ENCODE data around the gene MYCBPAP. TPM values are rescaled to one million over a fixed set of nuclear protein-coding genes. Genes with fewer than 3 reads are reported as not detected.

The MYCBPAP gene
- total and polyA plus RNA-seq, 4 donors = 1.1 to 5.0 (median 2.9) TPM

DNA sequence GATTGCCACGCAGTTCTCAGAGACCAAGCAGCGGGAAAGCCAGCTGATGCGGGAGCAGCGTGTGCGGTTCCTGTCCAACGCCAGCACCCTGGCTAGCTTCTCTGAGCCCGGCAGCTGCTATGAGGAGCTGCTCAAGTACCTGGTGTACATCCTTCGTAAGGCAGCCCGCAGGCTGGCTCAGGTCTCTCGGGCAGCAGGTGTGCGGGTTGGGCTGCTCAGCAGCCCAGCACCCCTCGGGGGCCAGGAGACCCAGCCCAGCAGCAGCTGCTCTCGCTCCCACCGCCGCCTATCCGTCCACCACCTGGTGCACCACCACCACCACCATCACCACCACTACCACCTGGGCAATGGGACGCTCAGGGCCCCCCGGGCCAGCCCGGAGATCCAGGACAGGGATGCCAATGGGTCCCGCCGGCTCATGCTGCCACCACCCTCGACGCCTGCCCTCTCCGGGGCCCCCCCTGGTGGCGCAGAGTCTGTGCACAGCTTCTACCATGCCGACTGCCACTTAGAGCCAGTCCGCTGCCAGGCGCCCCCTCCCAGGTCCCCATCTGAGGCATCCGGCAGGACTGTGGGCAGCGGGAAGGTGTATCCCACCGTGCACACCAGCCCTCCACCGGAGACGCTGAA lies 67.5 kb downstream of the MYCBPAP start:
- no peak for DNase-seq (ENCODE audit: low read depth in 4 of 6, low spot score in 6 of 6)
- H3K4me3 ChIP-seq (ENCODE audit: low read depth, low read length) = no peak overlapping the region
- no peak overlapping the region for H3K27ac ChIP-seq (ENCODE audit: low read depth, low read length)
- H3K27me3 ChIP-seq (ENCODE audit: control insufficient read depth, insufficient read depth, low read length) = no peaks in the 10 kb centered on the region
- H3K36me3 ChIP-seq (ENCODE audit: control insufficient read depth, insufficient read depth, low read length) = peaks cover 73% of the 10 kb centered on the region
- H3K9me3 ChIP-seq (ENCODE audit: control insufficient read depth, insufficient read depth, low read length) = no peaks in the 10 kb centered on the region
- H3K4me1 ChIP-seq (ENCODE audit: control insufficient read depth, insufficient read depth, low read length) = peaks cover 7% of the 10 kb centered on the region
- WGBS (ENCODE audit: insufficient coverage) = 79% methylated on average over 29 of the region's 33 CpGs

DNA sequence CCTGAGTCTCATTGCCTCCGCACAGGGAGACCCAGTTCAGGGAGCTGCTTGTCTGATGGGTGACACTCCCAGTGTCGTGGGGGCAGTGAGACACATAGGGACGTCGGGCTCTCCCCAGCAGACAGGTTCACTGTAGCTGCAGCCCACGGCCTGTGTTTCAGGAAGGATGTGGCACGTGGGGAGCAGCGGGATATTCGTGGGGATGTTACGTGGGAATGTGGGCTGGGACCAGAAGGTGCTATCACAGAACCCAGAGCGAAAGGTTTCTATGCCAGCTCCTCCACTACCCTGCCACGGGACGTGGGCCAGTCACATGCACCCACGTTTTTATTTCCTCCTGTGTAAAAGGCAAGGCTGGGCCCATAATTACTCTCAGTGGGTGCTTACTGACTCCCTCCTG lies 68.6 kb downstream of the MYCBPAP start:
- H3K27me3 ChIP-seq (ENCODE audit: control insufficient read depth, insufficient read depth, low read length) = no peaks in the 10 kb centered on the region
- H3K9me3 ChIP-seq (ENCODE audit: control insufficient read depth, insufficient read depth, low read length) = no peaks in the 10 kb centered on the region
- 82% methylated on average over 13 of the region's 13 CpGs for WGBS (ENCODE audit: insufficient coverage)
- peaks cover 4% of the 10 kb centered on the region for H3K4me1 ChIP-seq (ENCODE audit: control insufficient read depth, insufficient read depth, low read length)
- DNase-seq (ENCODE audit: low read depth in 4 of 6, low spot score in 6 of 6) = no peak
- peaks cover 78% of the 10 kb centered on the region for H3K36me3 ChIP-seq (ENCODE audit: control insufficient read depth, insufficient read depth, low read length)
- no peak overlapping the region for H3K27ac ChIP-seq (ENCODE audit: low read depth, low read length)
- no peak overlapping the region for H3K4me3 ChIP-seq (ENCODE audit: low read depth, low read length)

DNA sequence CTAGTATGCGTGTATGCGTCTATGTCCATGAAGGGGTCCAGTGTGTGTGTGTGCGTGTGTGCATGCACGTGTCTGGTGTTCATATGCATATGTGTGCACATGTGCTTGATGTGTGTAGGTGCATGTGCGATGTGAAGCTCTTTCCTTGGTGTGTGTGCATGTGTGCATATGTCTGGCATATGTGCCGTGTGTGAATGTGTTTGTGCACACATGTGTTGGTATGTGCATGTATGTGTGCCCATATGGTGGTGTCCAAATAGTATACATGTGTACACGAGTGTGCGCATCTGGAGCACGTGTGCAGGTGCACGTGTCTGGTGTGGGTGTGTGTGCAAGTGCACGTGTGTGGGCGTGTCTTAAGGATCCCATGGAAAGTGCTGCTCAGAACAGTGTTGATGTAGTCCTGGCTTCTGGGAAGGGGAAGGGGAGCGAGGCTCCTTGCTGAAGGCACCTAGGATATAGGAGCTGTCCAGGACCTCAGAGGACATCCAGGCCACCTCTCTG lies 69.3 kb downstream of the MYCBPAP start:
- 92% methylated on average over 13 of the region's 13 CpGs for WGBS (ENCODE audit: insufficient coverage)
- Histone ChIP-seq H3K4me1 (ENCODE audit: control insufficient read depth, insufficient read depth, low read length) (peaks cover 7% of the 10 kb centered on the region), H3K27ac (ENCODE audit: low read depth, low read length) (no peak overlapping the region), H3K9me3 (ENCODE audit: control insufficient read depth, insufficient read depth, low read length) (no peaks in the 10 kb centered on the region), H3K27me3 (ENCODE audit: control insufficient read depth, insufficient read depth, low read length) (no peaks in the 10 kb centered on the region), H3K36me3 (ENCODE audit: control insufficient read depth, insufficient read depth, low read length) (peaks cover 78% of the 10 kb centered on the region), H3K4me3 (ENCODE audit: low read depth, low read length) (no peak overlapping the region)
- no peak for DNase-seq (ENCODE audit: low read depth in 4 of 6, low spot score in 6 of 6)

DNA sequence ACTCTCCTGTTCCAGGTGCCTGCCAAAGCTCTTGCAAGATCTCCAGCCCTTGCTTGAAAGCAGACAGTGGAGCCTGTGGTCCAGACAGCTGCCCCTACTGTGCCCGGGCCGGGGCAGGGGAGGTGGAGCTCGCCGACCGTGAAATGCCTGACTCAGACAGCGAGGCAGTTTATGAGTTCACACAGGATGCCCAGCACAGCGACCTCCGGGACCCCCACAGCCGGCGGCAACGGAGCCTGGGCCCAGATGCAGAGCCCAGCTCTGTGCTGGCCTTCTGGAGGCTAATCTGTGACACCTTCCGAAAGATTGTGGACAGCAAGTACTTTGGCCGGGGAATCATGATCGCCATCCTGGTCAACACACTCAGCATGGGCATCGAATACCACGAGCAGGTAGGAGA lies 69.9 kb downstream of the MYCBPAP start:
- no peak overlapping the region for H3K27ac ChIP-seq (ENCODE audit: low read depth, low read length)
- peaks cover 78% of the 10 kb centered on the region for H3K36me3 ChIP-seq (ENCODE audit: control insufficient read depth, insufficient read depth, low read length)
- H3K4me1 ChIP-seq (ENCODE audit: control insufficient read depth, insufficient read depth, low read length) = peaks cover 7% of the 10 kb centered on the region
- DNase-seq (ENCODE audit: low read depth in 4 of 6, low spot score in 6 of 6) = no peak
- WGBS (ENCODE audit: insufficient coverage) = 79% methylated on average over 16 of the region's 16 CpGs
- H3K27me3 ChIP-seq (ENCODE audit: control insufficient read depth, insufficient read depth, low read length) = no peaks in the 10 kb centered on the region
- no peak overlapping the region for H3K4me3 ChIP-seq (ENCODE audit: low read depth, low read length)
- no peaks in the 10 kb centered on the region for H3K9me3 ChIP-seq (ENCODE audit: control insufficient read depth, insufficient read depth, low read length)

DNA sequence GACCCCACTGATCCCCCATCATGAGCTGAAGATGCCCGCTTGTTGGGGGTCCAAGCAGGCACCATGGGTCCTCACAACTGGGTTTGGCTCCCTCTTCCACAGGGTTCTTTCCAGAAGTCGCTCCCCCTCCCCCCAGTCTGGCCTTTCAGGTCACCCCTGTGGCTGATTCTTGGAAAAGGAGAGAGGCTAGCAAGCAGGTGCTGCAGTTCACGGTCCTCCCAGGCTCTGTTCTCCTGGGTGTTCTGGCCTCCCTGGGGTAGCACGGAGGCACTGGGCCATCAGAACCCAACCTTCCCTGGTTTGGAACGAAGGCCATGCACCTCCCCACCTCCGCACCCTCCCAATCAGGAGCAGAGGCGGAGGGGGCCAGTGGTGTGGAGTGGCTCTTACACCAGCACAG lies 71.2 kb downstream of the MYCBPAP start:
- Histone ChIP-seq H3K4me3 (ENCODE audit: low read depth, low read length) (no peak overlapping the region), H3K27ac (ENCODE audit: low read depth, low read length) (no peak overlapping the region), H3K4me1 (ENCODE audit: control insufficient read depth, insufficient read depth, low read length) (peaks cover 11% of the 10 kb centered on the region), H3K27me3 (ENCODE audit: control insufficient read depth, insufficient read depth, low read length) (no peaks in the 10 kb centered on the region), H3K9me3 (ENCODE audit: control insufficient read depth, insufficient read depth, low read length) (no peaks in the 10 kb centered on the region), H3K36me3 (ENCODE audit: control insufficient read depth, insufficient read depth, low read length) (peaks cover 78% of the 10 kb centered on the region)
- no peak for DNase-seq (ENCODE audit: low read depth in 4 of 6, low spot score in 6 of 6)
- WGBS (ENCODE audit: insufficient coverage) = 62% methylated on average over 3 of the region's 7 CpGs

DNA sequence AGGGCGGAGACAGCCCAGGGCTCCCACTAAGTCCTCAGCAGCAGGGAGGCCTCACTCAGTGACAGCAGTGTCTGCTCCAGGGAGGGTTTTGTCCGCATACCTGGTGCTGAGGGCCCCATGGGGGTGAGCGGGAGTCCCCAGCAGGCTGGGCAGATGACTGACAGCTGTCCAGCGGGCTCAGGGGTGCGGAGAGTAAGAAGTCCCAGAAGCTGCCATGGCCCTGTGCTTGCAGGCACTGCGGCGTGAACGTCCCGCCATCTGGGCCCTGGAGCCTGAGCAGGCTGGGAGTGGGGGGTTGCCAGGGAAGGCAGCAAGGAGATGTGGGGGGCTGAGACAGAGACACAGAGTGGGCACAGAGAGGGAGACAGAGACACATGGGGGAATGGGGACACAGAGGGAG lies 72.4 kb downstream of the MYCBPAP start:
- Histone ChIP-seq H3K27ac (ENCODE audit: low read depth, low read length) (no peak overlapping the region), H3K4me1 (ENCODE audit: control insufficient read depth, insufficient read depth, low read length) (peaks cover 20% of the 10 kb centered on the region), H3K27me3 (ENCODE audit: control insufficient read depth, insufficient read depth, low read length) (no peaks in the 10 kb centered on the region), H3K4me3 (ENCODE audit: low read depth, low read length) (no peak overlapping the region), H3K36me3 (ENCODE audit: control insufficient read depth, insufficient read depth, low read length) (peaks cover 80% of the 10 kb centered on the region), H3K9me3 (ENCODE audit: control insufficient read depth, insufficient read depth, low read length) (no peaks in the 10 kb centered on the region)
- DNase-seq (ENCODE audit: low read depth in 4 of 6, low spot score in 6 of 6) = peak in 1 of 6 donors; percentile 34
- WGBS (ENCODE audit: insufficient coverage) = 93% methylated on average over 8 of the region's 9 CpGs

Other genes starting within 250 kb of the MYCBPAP start
- gene TMEM92, start 234.0 kb upstream of the MYCBPAP start, total RNA-seq = 1 to 10 TPM; 1.2 to 3.3 TPM
- gene TMEM92, start 234.0 kb upstream of the MYCBPAP start, polyA plus RNA-seq (ENCODE audit: insufficient read length in 2 of 2) = 1 to 10 TPM in 1 of 2 donors, under 1 TPM in 1; 0.49 to 3.0 TPM
- gene XYLT2, start 162.3 kb upstream of the MYCBPAP start, total RNA-seq = 10 to 100 TPM; 15.8 to 35.9 TPM
- gene XYLT2, start 162.3 kb upstream of the MYCBPAP start, polyA plus RNA-seq (ENCODE audit: insufficient read length in 2 of 2) = 10 to 100 TPM; 15.3 to 26.3 TPM
- gene MRPL27, start 135.3 kb upstream of the MYCBPAP start, total RNA-seq = 10 to 100 TPM; 45.3 to 98.7 TPM
- 10 to 100 TPM; 70.1 to 76.7 TPM for gene MRPL27, start 135.3 kb upstream of the MYCBPAP start, polyA plus RNA-seq (ENCODE audit: insufficient read length in 2 of 2)
- 1 to 10 TPM; 3.1 to 5.5 TPM for gene EME1, start 135.2 kb upstream of the MYCBPAP start, total RNA-seq
- gene EME1, start 135.2 kb upstream of the MYCBPAP start, polyA plus RNA-seq (ENCODE audit: insufficient read length in 2 of 2) = 1 to 10 TPM; 6.8 to 7.5 TPM
- 10 to 100 TPM; 45.7 to 47.7 TPM for gene LRRC59, start 110.9 kb upstream of the MYCBPAP start, total RNA-seq
- 10 to 100 TPM; 60.7 to 63.9 TPM for gene LRRC59, start 110.9 kb upstream of the MYCBPAP start, polyA plus RNA-seq (ENCODE audit: insufficient read length in 2 of 2)
- 10 to 100 TPM; 10.1 to 50.7 TPM for gene ACSF2, start 82.2 kb upstream of the MYCBPAP start, total RNA-seq
- 10 to 100 TPM; 21.2 to 26.7 TPM for gene ACSF2, start 82.2 kb upstream of the MYCBPAP start, polyA plus RNA-seq (ENCODE audit: insufficient read length in 2 of 2)
- under 1 TPM; 0.55 to 0.89 TPM for gene CHAD, start 39.6 kb upstream of the MYCBPAP start, total RNA-seq
- gene CHAD, start 39.6 kb upstream of the MYCBPAP start, polyA plus RNA-seq (ENCODE audit: insufficient read length in 2 of 2) = 10 to 100 TPM in 1 of 2 donors, 1 to 10 TPM in 1; 9.2 to 13.6 TPM
- gene RSAD1, start 29.6 kb upstream of the MYCBPAP start, total RNA-seq = 10 to 100 TPM; 17.2 to 27.3 TPM
- gene RSAD1, start 29.6 kb upstream of the MYCBPAP start, polyA plus RNA-seq (ENCODE audit: insufficient read length in 2 of 2) = 10 to 100 TPM; 41.8 to 54.7 TPM
- 1 to 10 TPM in 1 of 2 donors, under 1 TPM in 1; 0.39 to 1.3 TPM for gene EPN3, start 24.3 kb downstream of the MYCBPAP start, total RNA-seq
- 1 to 10 TPM; 1.8 to 3.7 TPM for gene EPN3, start 24.3 kb downstream of the MYCBPAP start, polyA plus RNA-seq (ENCODE audit: insufficient read length in 2 of 2)
- gene SPATA20, start 38.7 kb downstream of the MYCBPAP start, total RNA-seq = 10 to 100 TPM; 31.5 to 43.3 TPM
- 10 to 100 TPM; 44.7 to 45.9 TPM for gene SPATA20, start 38.7 kb downstream of the MYCBPAP start, polyA plus RNA-seq (ENCODE audit: insufficient read length in 2 of 2)
- gene CACNA1G, start 52.3 kb downstream of the MYCBPAP start, total RNA-seq = 10 to 100 TPM; 10.6 to 21.0 TPM
- gene CACNA1G, start 52.3 kb downstream of the MYCBPAP start, polyA plus RNA-seq (ENCODE audit: insufficient read length in 2 of 2) = 10 to 100 TPM; 25.3 to 37.6 TPM
- under 1 TPM; 0.17 to 0.69 TPM for gene ABCC3, start 126.4 kb downstream of the MYCBPAP start, total RNA-seq
- 1 to 10 TPM in 1 of 2 donors, under 1 TPM in 1; 0.52 to 1.2 TPM for gene ABCC3, start 126.4 kb downstream of the MYCBPAP start, polyA plus RNA-seq (ENCODE audit: insufficient read length in 2 of 2)
- 10 to 100 TPM; 39.3 to 47.5 TPM for gene ANKRD40, start 199.5 kb downstream of the MYCBPAP start, total RNA-seq
- 10 to 100 TPM; 35.7 to 41.4 TPM for gene ANKRD40, start 199.5 kb downstream of the MYCBPAP start, polyA plus RNA-seq (ENCODE audit: insufficient read length in 2 of 2)
- gene LUC7L3, start 211.2 kb downstream of the MYCBPAP start, total RNA-seq = 100 to 1,000 TPM in 1 of 2 donors, 10 to 100 TPM in 1; 79.3 to 149 TPM
- gene LUC7L3, start 211.2 kb downstream of the MYCBPAP start, polyA plus RNA-seq (ENCODE audit: insufficient read length in 2 of 2) = 100 to 1,000 TPM; 495 to 555 TPM

All from spinal cord (tissue), 10 donors.